DND-41 (cell line): ENCODE measurements around the gene SEPTIN1.

ENCODE experiments used
- ATAC-seq: fragments of 200-7000 bp; cut with Tn5 transposase; 3 replicates; pipeline ENCODE4 v1.9.1; 2021; ENCODE audit warnings: low read depth; ENCODE audit not compliant: insufficient read depth
- DNase-seq: peaks from one replicate; pipeline ENCODE4 v3.0.0-alpha.2; 2020
- H2AFZ ChIP-seq: 2 replicates; pipeline ENCODE4 v1.6.0; 2012; ENCODE audit warnings: low read depth, low read length
- H3K27ac ChIP-seq: 2 replicates; pipeline ENCODE4 v1.5.1; 2012; ENCODE audit warnings: low read length, inconsistent platforms
- H3K27me3 ChIP-seq: fragments of 200-600 bp; sonication (generic); 2 replicates; pipeline ENCODE4 v1.6.0; 2012; ENCODE audit warnings: low read length, mild to moderate bottlenecking, inconsistent platforms; ENCODE audit not compliant: insufficient read depth, poor library complexity
- H3K36me3 ChIP-seq: 2 replicates; pipeline ENCODE4 v1.5.1; 2012; ENCODE audit warnings: low read length, inconsistent platforms; ENCODE audit not compliant: insufficient read depth
- H3K4me1 ChIP-seq: 2 replicates; pipeline ENCODE4 v1.5.1; 2012; ENCODE audit warnings: mild to moderate bottlenecking, low read length; ENCODE audit not compliant: insufficient read depth
- H3K4me2 ChIP-seq: 2 replicates; pipeline ENCODE4 v1.6.0; 2012; ENCODE audit warnings: mild to moderate bottlenecking, moderate library complexity, low read length, inconsistent platforms; ENCODE audit not compliant: insufficient read depth
- H3K4me3 ChIP-seq, 2 experiments: fragments of 200-600 bp in 1 of 2; shearing (Covaris generic) in 1 of 2; 2 replicates each; pipeline ENCODE4 v1.5.1; 2012 to 2016; ENCODE audit warnings: inconsistent platforms in 2 of 2, low read length in 2 of 2, mild to moderate bottlenecking in 2 of 2, low read depth in 1 of 2, moderate library complexity in 1 of 2
- H3K79me2 ChIP-seq: 2 replicates; pipeline ENCODE4 v1.6.0; 2012; ENCODE audit warnings: low read length, inconsistent platforms; ENCODE audit not compliant: insufficient read depth
- H3K9ac ChIP-seq: 2 replicates; pipeline ENCODE4 v1.6.0; 2012; ENCODE audit warnings: low read depth, mild to moderate bottlenecking, inconsistent platforms, low read length, moderate library complexity
- H3K9me3 ChIP-seq: 2 replicates; pipeline ENCODE4 v1.5.1; 2012; ENCODE audit warnings: low read length, moderate library complexity, mild to moderate bottlenecking, inconsistent platforms; ENCODE audit not compliant: insufficient read depth, severe bottlenecking
- H4K20me1 ChIP-seq: 2 replicates; pipeline ENCODE4 v1.6.0; 2012; ENCODE audit warnings: low read length; ENCODE audit not compliant: insufficient read depth
- CTCF ChIP-seq: IDR thresholded peaks from 2 replicates; pipeline ENCODE4 v1.5.1; 2012; ENCODE audit warnings: borderline replicate concordance, low read length, moderate library complexity, mild to moderate bottlenecking; ENCODE audit not compliant: poor library complexity, severe bottlenecking; ENCODE audit errors: extremely low read depth
- EZH2 ChIP-seq: IDR thresholded peaks from 3 replicates; pipeline ENCODE4 v1.6.1; 2012; ENCODE audit warnings: borderline replicate concordance, low read depth, mild to moderate bottlenecking, moderate library complexity, low read length, inconsistent platforms; ENCODE audit not compliant: severe bottlenecking

The SEPTIN1 gene

DNA sequence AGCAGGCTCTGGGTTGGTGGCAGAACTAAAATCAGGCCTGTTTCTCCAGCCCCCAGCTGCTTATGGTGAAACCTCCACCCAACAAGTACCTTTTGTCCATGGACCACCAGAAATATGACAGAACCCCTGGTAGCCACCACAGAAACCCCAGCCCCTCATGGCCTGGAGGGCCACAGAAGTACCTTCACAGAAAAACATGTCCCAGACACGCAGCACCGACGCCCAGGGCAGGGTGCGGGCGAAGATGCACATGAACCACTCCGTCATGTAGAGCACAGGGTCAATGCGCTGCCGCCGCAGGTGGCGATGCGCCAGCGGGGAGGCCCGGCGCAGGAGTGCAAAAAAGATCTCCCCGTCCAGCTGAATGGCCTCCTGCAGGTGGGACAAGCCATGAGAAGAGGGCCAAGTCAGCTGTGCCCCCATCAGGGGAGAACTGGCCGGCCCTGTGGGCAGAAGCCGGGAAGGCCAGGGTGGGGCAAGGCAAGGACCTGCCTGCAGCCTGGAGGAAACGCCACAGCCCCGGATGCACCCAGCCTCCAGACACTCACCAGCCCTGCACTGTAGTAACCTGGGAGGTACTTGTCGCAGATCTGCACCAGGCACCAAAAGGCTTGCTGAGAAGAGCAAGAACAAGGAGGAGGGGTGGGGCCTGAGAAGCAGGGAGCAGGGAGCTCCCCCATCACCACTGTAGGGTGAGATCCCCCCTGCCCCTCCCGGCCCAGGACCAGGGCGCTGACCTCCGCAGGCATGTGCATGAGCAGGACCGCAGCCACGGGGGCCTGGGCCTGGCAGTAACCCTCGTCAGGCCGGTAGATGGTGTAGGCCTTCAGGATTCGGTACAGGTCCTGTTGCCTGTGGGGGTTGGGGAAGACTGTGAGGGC, 23.1 kb downstream of the SEPTIN1 start:
- peaks cover 68% of the 10 kb centered on the region for H3K36me3 ChIP-seq
- no peak overlapping the region for H2AFZ ChIP-seq
- no peak overlapping the region for H3K4me3 ChIP-seq
- H3K4me1 ChIP-seq: peaks cover 30% of the 10 kb centered on the region
- H4K20me1 ChIP-seq: peaks cover 9% of the 10 kb centered on the region; the same call in 1 of the 2 replicates
- no peak overlapping the region for H3K9ac ChIP-seq
- TF ChIP-seq EZH2 (no peak), CTCF (no peak)
- H3K27ac ChIP-seq: no peak overlapping the region
- no peaks in the 10 kb centered on the region for H3K9me3 ChIP-seq
- ATAC-seq (no peak), DNase-seq (no peak)
- H3K27me3 ChIP-seq: no peaks in the 10 kb centered on the region
- no peak overlapping the region for H3K4me2 ChIP-seq
- H3K79me2 ChIP-seq: peaks cover 50% of the 10 kb centered on the region

DNA sequence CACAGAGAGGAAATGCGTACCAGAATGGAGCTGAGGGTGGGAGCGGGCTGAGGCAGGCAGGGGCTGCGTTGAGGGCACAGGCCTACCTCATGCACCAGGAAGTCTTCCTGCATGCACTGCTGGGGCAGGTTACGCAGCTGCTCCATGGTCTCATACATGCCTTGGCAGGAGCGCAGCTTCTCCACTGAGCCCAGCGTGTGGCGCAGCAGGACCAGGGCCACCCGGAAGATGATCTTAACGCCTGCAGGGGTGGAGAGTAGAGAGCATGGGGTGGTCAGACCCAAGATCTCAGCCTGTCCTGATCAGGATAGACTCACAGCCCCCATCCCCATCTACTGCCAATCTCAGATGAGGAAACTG, 23.8 kb downstream of the SEPTIN1 start:
- Histone ChIP-seq H3K9me3 (no peaks in the 10 kb centered on the region), H3K4me3 (no peak overlapping the region), H4K20me1 (peaks cover 12% of the 10 kb centered on the region; the same call in 1 of the 2 replicates), H3K36me3 (peaks cover 70% of the 10 kb centered on the region), H2AFZ (no peak overlapping the region), H3K79me2 (peaks cover 50% of the 10 kb centered on the region), H3K27me3 (no peaks in the 10 kb centered on the region), H3K4me1 (peaks cover 36% of the 10 kb centered on the region), H3K9ac (no peak overlapping the region), H3K27ac (no peak overlapping the region), H3K4me2 (no peak overlapping the region)
- TF ChIP-seq EZH2 (no peak), CTCF (peak; percentile 18)
- DNase-seq: no peak
- no peak for ATAC-seq

DNA sequence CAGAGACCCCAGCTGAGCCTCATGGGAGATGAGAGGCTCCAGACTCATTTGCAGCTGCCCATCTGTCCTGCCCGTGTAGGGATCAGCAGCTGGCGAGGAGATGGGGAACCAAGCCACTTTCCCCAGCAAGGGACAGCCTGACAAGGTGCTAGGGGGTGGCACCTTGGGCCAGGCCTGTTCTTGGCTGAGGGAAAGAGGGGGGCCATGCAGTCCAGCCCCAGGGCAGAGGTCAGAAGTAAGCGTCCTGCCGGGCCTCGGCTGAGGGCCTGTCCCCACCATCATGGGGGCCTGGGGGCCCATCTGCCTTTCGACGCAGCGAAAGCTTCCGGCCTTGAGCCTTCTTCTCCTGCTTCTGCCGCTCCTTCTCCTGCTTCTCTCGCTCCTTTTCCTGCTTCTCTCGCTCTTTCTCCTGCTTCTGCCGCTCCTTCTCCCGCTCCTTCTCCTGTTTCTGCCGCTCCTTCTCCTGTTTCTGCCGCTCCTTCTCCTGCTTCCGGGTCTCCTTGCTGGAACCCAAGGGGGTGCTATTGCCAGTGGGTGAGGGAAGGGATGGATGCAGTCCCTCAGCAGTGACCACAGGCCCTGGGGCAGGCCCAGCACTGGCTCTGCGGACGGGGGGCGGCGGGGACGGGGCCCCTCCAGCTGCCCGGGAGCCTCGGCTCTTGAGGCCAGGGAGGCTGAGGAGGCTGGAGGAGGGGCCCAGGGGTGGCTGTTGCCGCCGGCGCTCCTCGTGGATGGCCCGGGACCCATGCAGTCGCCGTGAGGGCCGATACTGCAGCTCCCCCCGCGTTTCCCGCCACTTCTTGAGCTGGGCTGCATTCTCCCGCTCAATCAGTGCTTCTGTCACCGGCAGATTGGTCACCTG, 24.4 kb downstream of the SEPTIN1 start:
- TF ChIP-seq EZH2 (no peak), CTCF (no peak)
- H3K4me2 ChIP-seq: no peak overlapping the region
- H2AFZ ChIP-seq: no peak overlapping the region
- no peak for DNase-seq
- H3K27ac ChIP-seq: no peak overlapping the region; the same call in 1 of the 2 replicates
- peaks cover 43% of the 10 kb centered on the region for H3K4me1 ChIP-seq
- H3K4me3 ChIP-seq: no peak overlapping the region
- no peak overlapping the region for H3K9ac ChIP-seq
- peaks cover 50% of the 10 kb centered on the region for H3K79me2 ChIP-seq
- no peak for ATAC-seq
- H3K27me3 ChIP-seq: no peaks in the 10 kb centered on the region
- peaks cover 17% of the 10 kb centered on the region for H4K20me1 ChIP-seq
- H3K36me3 ChIP-seq: peaks cover 70% of the 10 kb centered on the region
- no peaks in the 10 kb centered on the region for H3K9me3 ChIP-seq
